Keratinocyte (primary cell): Measurements from ENCODE around the gene TAPBP. TPM values are rescaled to one million over a fixed set of nuclear protein-coding genes. Genes with fewer than 3 reads are reported as not detected.

ENCODE experiments used
- DNase-seq: peaks from one replicate; pipeline ENCODE4 v3.0.0-alpha.2; 2011; ENCODE audit warnings: low read depth, missing footprints, low spot score
- FAIRE-seq: peaks from 2 replicates; lab custom pipeline; 2011; peaks lifted over from hg19 to GRCh38; lab: Jason Lieb, UNC
- H2AFZ ChIP-seq: 2 replicates; pipeline ENCODE4 v1.6.0; 2012; ENCODE audit warnings: low read length, control low read depth, inconsistent platforms; ENCODE audit not compliant: control insufficient read depth
- H3K27ac ChIP-seq: 2 replicates; pipeline ENCODE4 v1.5.1; 2011; ENCODE audit warnings: low read length; ENCODE audit not compliant: control insufficient read depth, insufficient read depth
- H3K27me3 ChIP-seq: 3 replicates; pipeline ENCODE4 v1.6.0; 2011; ENCODE audit warnings: low read length; ENCODE audit not compliant: control insufficient read depth, insufficient read depth; ENCODE audit errors: extremely low read depth
- H3K36me3 ChIP-seq, 2 experiments: 2 replicates in 1 of 2; 3 replicates in 1 of 2; pipeline ENCODE4 v1.5.1; 2011; ENCODE audit warnings: low read length in 2 of 2, mild to moderate bottlenecking in 1 of 2; ENCODE audit not compliant: control insufficient read depth in 2 of 2, insufficient read depth in 2 of 2; ENCODE audit errors: extremely low read depth in 1 of 2
- H3K4me1 ChIP-seq: 3 replicates; pipeline ENCODE4 v1.5.1; 2011; ENCODE audit warnings: low read length; ENCODE audit not compliant: control insufficient read depth, insufficient read depth; ENCODE audit errors: extremely low read depth
- H3K4me2 ChIP-seq: 3 replicates; pipeline ENCODE4 v1.6.0; 2011; ENCODE audit warnings: low read depth, low read length; ENCODE audit not compliant: control insufficient read depth, insufficient read depth; ENCODE audit errors: extremely low read depth
- H3K4me3 ChIP-seq, 3 experiments: fragments of 200-600 bp in 1 of 3; sonication (generic) in 1 of 3; 2 replicates in 2 of 3; 3 replicates in 1 of 3; pipeline ENCODE4 v1.5.1; 2011 to 2016; ENCODE audit warnings: low read length in 3 of 3, mild to moderate bottlenecking in 3 of 3, control low read depth in 2 of 3, inconsistent platforms in 1 of 3, low read depth in 1 of 3, mixed read lengths in 1 of 3, mixed run types in 1 of 3, moderate library complexity in 1 of 3; ENCODE audit not compliant: control insufficient read depth in 2 of 3, insufficient read depth in 2 of 3; ENCODE audit errors: extremely low read depth in 1 of 3
- H3K79me2 ChIP-seq: 2 replicates; pipeline ENCODE4 v1.6.0; 2012; ENCODE audit warnings: low read length; ENCODE audit not compliant: control insufficient read depth, insufficient read depth
- H3K9ac ChIP-seq: 3 replicates; pipeline ENCODE4 v1.6.0; 2011; ENCODE audit warnings: low read length; ENCODE audit not compliant: control insufficient read depth, insufficient read depth; ENCODE audit errors: extremely low read depth
- H3K9me1 ChIP-seq: 3 replicates; pipeline ENCODE4 v1.6.0; 2011; ENCODE audit warnings: low read length; ENCODE audit not compliant: control insufficient read depth, insufficient read depth; ENCODE audit errors: extremely low read depth
- H3K9me3 ChIP-seq: 2 replicates; pipeline ENCODE4 v1.5.1; 2012; ENCODE audit warnings: low read depth, low read length; ENCODE audit not compliant: control insufficient read depth
- H4K20me1 ChIP-seq: 3 replicates; pipeline ENCODE4 v1.6.0; 2011; ENCODE audit warnings: low read length; ENCODE audit not compliant: control insufficient read depth, insufficient read depth; ENCODE audit errors: extremely low read depth
- CTCF ChIP-seq, 3 experiments: IDR thresholded peaks in 1 of 3; conservative IDR thresholded peaks in 1 of 3; optimal IDR thresholded peaks in 1 of 3; 2 replicates in 2 of 3; 3 replicates in 1 of 3; pipeline versions ENCODE3 to v1.5.1; 2011; ENCODE audit warnings: low read length in 3 of 3, mild to moderate bottlenecking in 3 of 3, moderate library complexity in 2 of 3, control low read depth in 1 of 3, inconsistent platforms in 1 of 3; ENCODE audit not compliant: insufficient read depth in 2 of 3; ENCODE audit errors: extremely low read depth in 1 of 3
- EZH2 ChIP-seq: IDR thresholded peaks from one replicate; pipeline ENCODE4 v1.6.1; 2012; ENCODE audit warnings: inconsistent platforms, mild to moderate bottlenecking, low read length, moderate library complexity
- dilution Hi-C: fragments of 300-500 bp; cut with MboI; formaldehyde crosslinking; loops from one replicate; pipeline ENCODE4 v1.7.0; 2020; ENCODE audit warnings: low sequenced_read_pairs; ENCODE audit not compliant: extremely low pct_ligation_motif_present
- polyA plus RNA-seq, 5 experiments: library from polyadenylated mRNA; depleted of rRNA in 3 of 5; stranded (reverse) in 3 of 5; stranded (forward) in 1 of 5; unstranded in 1 of 5; fragments of >200 nt; gene quantifications; 1 replicate in 1 of 5; 2 replicates in 3 of 5; 3 replicates in 1 of 5; pipeline versions ENCODE4 v1.2.1 to v1.2.3, GENCODE V29; 2011 to 2012; ENCODE audit warnings: missing spikeins in 2 of 5, low read depth in 1 of 5, low replicate concordance in 1 of 5

The TAPBP gene
- polyA plus RNA-seq, 1 donor (not counting 4 experiments of a cell fraction or from before 2014, with no cell fraction given), result 22.2 TPM

GRCh38 chr6:33280539-33280938 lies 33.3 kb downstream of the TAPBP start:
- H3K9me1 ChIP-seq, result no peaks in the 10 kb centered on the region
- H3K27me3 ChIP-seq, result no peaks in the 10 kb centered on the region
- TF ChIP-seq EZH2 (no peak), CTCF (optimal IDR thresholded peaks at IDR 0.05 in 1 of 3, IDR thresholded peaks at IDR 0.05 in 1 of 3, conservative IDR thresholded peaks at IDR 0.05 in 1 of 3; ENCODE audit: extremely low read depth in 1 of 3, insufficient read depth in 2 of 3, low read length in 3 of 3) (no peak)
- no peak for FAIRE-seq
- H3K4me2 ChIP-seq, result no peak overlapping the region
- H3K79me2 ChIP-seq, result peaks cover 5% of the 10 kb centered on the region
- no peak overlapping the region for H3K27ac ChIP-seq
- no peak overlapping the region for H3K4me3 ChIP-seq
- H4K20me1 ChIP-seq, result peaks cover 13% of the 10 kb centered on the region
- peaks cover 10% of the 10 kb centered on the region for H3K4me1 ChIP-seq
- H3K36me3 ChIP-seq, result peaks cover 35 to 39% of the 10 kb centered on the region in 2 experiments
- dilution Hi-C loops, result no loop called here
- H3K9ac ChIP-seq, result no peak overlapping the region
- DNase-seq, result no peak
- no peaks in the 10 kb centered on the region for H3K9me3 ChIP-seq
- H2AFZ ChIP-seq, result no peak overlapping the region

- H2AFZ ChIP-seq, result no peak overlapping the region
- H4K20me1 ChIP-seq, result peaks cover 18% of the 10 kb centered on the region
- no peak overlapping the region for H3K4me2 ChIP-seq
- peaks cover 2% of the 10 kb centered on the region for H3K9me1 ChIP-seq
- H3K27me3 ChIP-seq, result no peaks in the 10 kb centered on the region
- no peak for FAIRE-seq
- H3K9me3 ChIP-seq, result no peaks in the 10 kb centered on the region
- TF ChIP-seq EZH2 (no peak), CTCF (optimal IDR thresholded peaks at IDR 0.05 in 1 of 3, IDR thresholded peaks at IDR 0.05 in 1 of 3, conservative IDR thresholded peaks at IDR 0.05 in 1 of 3; ENCODE audit: extremely low read depth in 1 of 3, insufficient read depth in 2 of 3, low read length in 3 of 3) (peak; percentile 60 to 100 (median 72))
- no peak overlapping the region for H3K27ac ChIP-seq
- H3K4me1 ChIP-seq, result peaks cover 15% of the 10 kb centered on the region
- no peak overlapping the region for H3K9ac ChIP-seq
- dilution Hi-C loops, result no loop called here
- H3K4me3 ChIP-seq, result no peak overlapping the region
- peaks cover 38 to 44% of the 10 kb centered on the region in 2 experiments for H3K36me3 ChIP-seq
- peaks cover 10% of the 10 kb centered on the region for H3K79me2 ChIP-seq
- DNase-seq, result no peak
Measured at GRCh38 chr6:33279971-33280511, 33.8 kb downstream of the TAPBP start.
